Tibial nerve (tissue), 3 donors: ENCODE data around the gene ZBTB20.

Experiments used
- POLR2A ChIP-seq, 2 donors: fragments of 450-650 bp; IDR thresholded peaks; one replicate each; pipeline ENCODE4 v1.6.1; 2017; ENCODE audit warnings: antibody characterized with exemption in 2 of 2, mild to moderate bottlenecking in 2 of 2, moderate library complexity in 2 of 2
- TF ChIP-seq, protein P1 (sequence below), 5 experiments: fragments of 200-600 bp in 3 of 5; fragments of 450-650 bp in 2 of 5; sonication (generic) in 3 of 5; IDR thresholded peaks; one replicate each; pipeline ENCODE4 v1.5.1; 2016 to 2019; ENCODE audit warnings: antibody characterized with exemption in 5 of 5, mild to moderate bottlenecking in 3 of 5, moderate library complexity in 2 of 5

DNA sequence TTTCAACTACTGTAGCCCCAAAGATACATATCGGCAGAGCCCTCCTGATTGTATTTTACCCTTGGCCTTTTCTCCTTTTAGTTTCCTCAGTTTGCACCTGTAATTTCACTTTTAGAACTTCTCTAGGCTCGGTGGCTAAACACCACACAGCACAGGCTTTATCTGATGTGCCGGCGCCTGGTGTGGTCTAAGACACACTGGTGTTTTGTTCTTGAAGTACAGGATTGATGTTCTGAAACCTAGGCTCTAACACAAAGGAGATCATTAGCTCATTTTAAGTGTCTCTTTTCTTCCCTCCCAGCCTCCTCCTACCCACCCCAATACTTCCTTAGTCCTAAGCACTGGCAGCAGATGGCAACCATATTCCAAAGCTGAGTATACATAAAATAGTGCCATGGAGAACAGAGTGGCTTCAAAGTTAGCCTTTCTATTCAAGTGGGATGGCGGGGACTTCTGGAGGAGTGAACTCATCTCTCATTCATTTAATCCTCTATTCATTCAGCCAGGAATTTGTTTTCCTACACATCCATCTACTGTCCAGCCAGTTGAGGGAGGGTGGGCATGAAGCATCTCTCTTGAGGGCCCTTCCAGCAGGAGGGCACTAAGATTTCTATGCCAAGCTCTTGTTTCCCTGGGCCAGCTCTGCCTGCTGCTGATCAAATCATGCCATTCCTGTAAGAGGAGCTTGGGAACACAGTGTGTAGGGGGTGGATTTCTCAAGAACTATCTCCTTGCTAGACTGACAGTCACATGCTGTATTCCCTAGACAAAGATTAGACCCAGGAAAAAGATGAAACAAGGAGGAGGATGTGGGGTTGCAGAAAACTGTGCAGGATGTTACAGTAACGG, 782.1 kb downstream of the ZBTB20 start:
- TF ChIP-seq, protein P1, sequence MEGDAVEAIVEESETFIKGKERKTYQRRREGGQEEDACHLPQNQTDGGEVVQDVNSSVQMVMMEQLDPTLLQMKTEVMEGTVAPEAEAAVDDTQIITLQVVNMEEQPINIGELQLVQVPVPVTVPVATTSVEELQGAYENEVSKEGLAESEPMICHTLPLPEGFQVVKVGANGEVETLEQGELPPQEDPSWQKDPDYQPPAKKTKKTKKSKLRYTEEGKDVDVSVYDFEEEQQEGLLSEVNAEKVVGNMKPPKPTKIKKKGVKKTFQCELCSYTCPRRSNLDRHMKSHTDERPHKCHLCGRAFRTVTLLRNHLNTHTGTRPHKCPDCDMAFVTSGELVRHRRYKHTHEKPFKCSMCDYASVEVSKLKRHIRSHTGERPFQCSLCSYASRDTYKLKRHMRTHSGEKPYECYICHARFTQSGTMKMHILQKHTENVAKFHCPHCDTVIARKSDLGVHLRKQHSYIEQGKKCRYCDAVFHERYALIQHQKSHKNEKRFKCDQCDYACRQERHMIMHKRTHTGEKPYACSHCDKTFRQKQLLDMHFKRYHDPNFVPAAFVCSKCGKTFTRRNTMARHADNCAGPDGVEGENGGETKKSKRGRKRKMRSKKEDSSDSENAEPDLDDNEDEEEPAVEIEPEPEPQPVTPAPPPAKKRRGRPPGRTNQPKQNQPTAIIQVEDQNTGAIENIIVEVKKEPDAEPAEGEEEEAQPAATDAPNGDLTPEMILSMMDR (IDR thresholded peaks at IDR 0.05) = no peak
- TF ChIP-seq POLR2A (IDR thresholded peaks at IDR 0.05) = no peak
